Activated naive CD4-positive, alpha-beta T cell treated with anti-CD3 and anti-CD28 coated beads, Interleukin-2, amount 50 U/mL, for 24 hours (primary cell): Measurements from ENCODE around the gene HELZ.
A peak's percentile ranks its signal among the peaks of the same experiment; 100 is the strongest.
"Not testable (repeated sequence)": the region's sequence is repeated elsewhere in the genome, so short reads cannot be mapped to it uniquely, and the experiment has no call there.

Source experiments
- H3K27ac Mint-ChIP-seq: one replicate; pipeline ENCODE4 v1.8.0; 2021; ENCODE audit warnings: mild to moderate bottlenecking, mixed read lengths
- H3K27me3 Mint-ChIP-seq: one replicate; pipeline ENCODE4 v1.8.0; 2021; ENCODE audit warnings: mixed read lengths
- H3K36me3 Mint-ChIP-seq: one replicate; pipeline ENCODE4 v1.8.0; 2021; ENCODE audit warnings: mixed read lengths
- H3K4me1 Mint-ChIP-seq: one replicate; pipeline ENCODE4 v1.8.0; 2021; ENCODE audit warnings: mixed read lengths
- H3K4me3 Mint-ChIP-seq: one replicate; pipeline ENCODE4 v1.8.0; 2021; ENCODE audit warnings: mild to moderate bottlenecking, mixed read lengths
- H3K9me3 Mint-ChIP-seq: one replicate; pipeline ENCODE4 v1.8.0; 2021; ENCODE audit warnings: mixed read lengths

HELZ gene

GRCh38 chr17:67136191-67137025 is 108.6 kb downstream of the HELZ start:
- Mint-ChIP-seq H3K4me1 (peaks cover 31% of the 10 kb centered on the region), H3K27me3 (no peaks in the 10 kb centered on the region), H3K4me3 (no peak overlapping the region), H3K9me3 (no peaks in the 10 kb centered on the region), H3K36me3 (peaks cover 16% of the 10 kb centered on the region), H3K27ac (no peak overlapping the region)

DNA sequence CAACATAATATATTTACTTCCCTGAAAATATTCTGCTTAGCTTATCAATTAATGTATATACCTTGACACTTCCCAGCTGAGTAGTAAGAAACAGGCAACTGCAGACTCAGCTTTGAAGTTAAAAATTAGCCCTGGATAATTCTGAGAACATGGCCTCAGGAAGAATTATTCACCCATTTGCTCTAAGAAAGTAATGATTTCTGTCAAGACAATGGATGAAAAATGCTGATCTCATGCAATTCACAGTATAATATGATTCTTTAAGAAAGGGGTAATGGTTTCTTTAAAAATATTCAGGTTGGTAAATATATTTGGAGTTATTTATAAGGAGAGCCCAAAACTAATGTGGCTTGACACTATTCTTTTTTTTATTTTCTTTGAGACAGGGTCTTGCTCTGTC is 111.8 kb downstream of the HELZ start:
- no peak overlapping the region for H3K27ac Mint-ChIP-seq
- H3K9me3 Mint-ChIP-seq: no peaks in the 10 kb centered on the region
- H3K27me3 Mint-ChIP-seq: no peaks in the 10 kb centered on the region
- no peak overlapping the region for H3K4me3 Mint-ChIP-seq
- H3K36me3 Mint-ChIP-seq: peaks cover 15% of the 10 kb centered on the region
- H3K4me1 Mint-ChIP-seq: peaks cover 8% of the 10 kb centered on the region

DNA sequence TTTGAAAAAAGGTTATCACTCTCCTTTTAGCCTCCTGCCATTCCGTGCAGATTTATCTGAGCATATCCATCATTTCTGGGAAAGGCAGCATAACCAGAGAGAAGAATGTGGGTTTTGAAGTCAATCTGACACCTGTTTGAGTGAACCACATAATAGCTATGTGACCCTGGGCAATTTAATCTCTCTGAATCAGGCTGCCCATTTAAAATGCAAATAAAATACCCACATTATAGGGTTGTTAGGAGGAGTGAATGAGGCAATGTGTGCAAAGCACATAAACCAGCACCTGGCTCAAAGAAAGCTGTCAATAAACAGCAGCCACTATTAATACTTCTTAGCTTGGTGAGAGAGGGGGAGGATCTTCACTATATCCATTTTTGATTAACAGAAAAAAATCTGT is 112.6 kb downstream of the HELZ start:
- Mint-ChIP-seq H3K27me3 (no peaks in the 10 kb centered on the region), H3K27ac (no peak overlapping the region), H3K4me3 (no peak overlapping the region), H3K36me3 (peaks cover 14% of the 10 kb centered on the region), H3K9me3 (no peaks in the 10 kb centered on the region), H3K4me1 (peaks cover 3% of the 10 kb centered on the region)

DNA sequence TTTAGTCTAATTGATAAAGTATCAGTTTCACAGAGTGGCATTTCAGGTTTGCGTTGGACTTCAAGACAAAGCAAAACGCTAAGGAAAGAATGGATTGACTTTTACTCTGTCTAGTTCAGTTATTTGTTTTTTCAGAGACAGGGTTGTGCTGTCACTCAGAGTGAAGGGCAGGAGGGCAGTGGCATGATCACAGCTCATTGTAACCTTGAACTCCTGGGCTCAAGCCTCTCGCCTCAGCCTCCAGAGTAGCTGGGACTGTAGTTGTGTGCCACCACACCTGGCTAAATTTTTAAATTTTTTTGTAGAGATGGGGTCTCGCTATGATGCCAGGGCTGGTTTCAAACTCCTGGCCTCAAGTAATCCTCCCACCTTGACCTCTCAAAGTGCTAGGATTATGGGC is 114.2 kb downstream of the HELZ start:
- Mint-ChIP-seq H3K36me3 (peaks cover 17% of the 10 kb centered on the region), H3K27me3 (no peaks in the 10 kb centered on the region), H3K4me3 (no peak overlapping the region), H3K9me3 (no peaks in the 10 kb centered on the region), H3K4me1 (peaks cover 8% of the 10 kb centered on the region), H3K27ac (no peak overlapping the region)

- Mint-ChIP-seq H3K4me3 (no peak overlapping the region), H3K4me1 (peaks cover 13% of the 10 kb centered on the region), H3K27me3 (no peaks in the 10 kb centered on the region), H3K27ac (no peak overlapping the region), H3K36me3 (peaks cover 19% of the 10 kb centered on the region), H3K9me3 (no peaks in the 10 kb centered on the region)
These were observed 115.7 kb downstream of the HELZ start for GRCh38 chr17:67129283-67129682.

GRCh38 chr17:67128700-67129099 is 116.3 kb downstream of the HELZ start:
- Mint-ChIP-seq H3K4me1 (peaks cover 13% of the 10 kb centered on the region), H3K36me3 (peaks cover 19% of the 10 kb centered on the region), H3K9me3 (no peaks in the 10 kb centered on the region), H3K4me3 (no peak overlapping the region), H3K27me3 (no peaks in the 10 kb centered on the region), H3K27ac (no peak overlapping the region)

DNA sequence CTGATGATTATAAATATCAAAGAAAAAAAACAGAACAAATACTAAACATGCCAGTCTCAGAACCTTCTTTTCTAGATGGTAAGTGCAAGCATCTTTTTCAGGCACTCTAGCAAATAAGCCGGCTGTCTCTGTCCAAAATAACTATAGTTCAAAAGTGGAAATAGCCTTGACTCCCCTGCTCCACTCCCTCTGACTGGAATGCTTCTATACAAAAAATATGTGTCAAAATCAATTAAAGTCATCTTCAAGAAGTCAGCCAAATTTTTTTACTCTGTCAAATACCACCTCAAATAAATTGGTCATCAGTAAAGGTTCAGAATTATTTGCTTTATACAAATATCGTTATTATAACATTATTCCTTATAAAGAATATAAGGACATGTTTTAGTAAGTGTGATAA is 117.1 kb downstream of the HELZ start:
- peaks cover 13% of the 10 kb centered on the region for H3K4me1 Mint-ChIP-seq
- no peaks in the 10 kb centered on the region for H3K9me3 Mint-ChIP-seq
- no peak overlapping the region for H3K27ac Mint-ChIP-seq
- H3K36me3 Mint-ChIP-seq: peaks cover 23% of the 10 kb centered on the region
- H3K27me3 Mint-ChIP-seq: no peaks in the 10 kb centered on the region
- no peak overlapping the region for H3K4me3 Mint-ChIP-seq

DNA sequence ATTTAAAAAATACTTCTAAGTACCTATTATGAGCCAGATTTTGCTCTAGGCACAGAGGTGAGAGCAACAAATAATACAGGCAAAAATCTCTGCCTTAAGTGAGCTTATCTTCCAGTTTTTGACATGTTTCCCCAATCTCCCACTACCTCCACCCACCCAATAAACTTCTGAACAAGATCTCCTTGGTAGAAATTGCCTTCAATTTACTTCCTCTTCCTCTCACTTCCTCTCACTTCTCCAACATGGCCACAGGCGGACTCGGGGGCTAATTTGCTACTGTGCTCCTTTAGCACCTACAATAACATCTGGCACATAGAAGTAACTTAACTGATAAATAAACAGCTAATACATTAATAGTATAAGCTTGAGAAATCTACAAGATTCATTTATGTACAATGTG is 118.0 kb downstream of the HELZ start:
- no peaks in the 10 kb centered on the region for H3K9me3 Mint-ChIP-seq
- H3K4me3 Mint-ChIP-seq: no peak overlapping the region
- no peaks in the 10 kb centered on the region for H3K27me3 Mint-ChIP-seq
- H3K27ac Mint-ChIP-seq: peak overlapping the region; percentile 83
- peaks cover 13% of the 10 kb centered on the region for H3K4me1 Mint-ChIP-seq
- peaks cover 25% of the 10 kb centered on the region for H3K36me3 Mint-ChIP-seq

DNA sequence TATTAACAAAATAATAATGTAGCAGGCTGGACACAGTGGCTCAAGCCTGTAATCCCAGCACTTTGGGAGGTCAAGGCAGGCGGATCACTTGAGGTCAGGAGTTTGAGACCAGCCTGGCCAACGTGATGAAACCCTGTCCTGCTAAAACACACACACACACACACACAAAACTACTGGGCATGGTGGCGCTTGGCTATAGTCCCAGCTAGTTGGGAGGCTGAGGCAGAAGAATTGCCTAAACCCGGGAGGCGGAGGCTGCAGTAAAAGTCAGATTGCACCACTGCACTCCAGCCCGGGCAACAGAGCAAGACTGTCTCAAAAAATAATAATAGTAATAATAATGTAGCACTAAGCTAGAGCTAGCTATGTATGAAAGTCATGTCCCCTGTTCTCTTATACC is 118.5 kb downstream of the HELZ start:
- not testable (repeated sequence) for H3K9me3 Mint-ChIP-seq, H3K27ac Mint-ChIP-seq, H3K27me3 Mint-ChIP-seq, H3K4me3 Mint-ChIP-seq
- peaks cover 23% of the 10 kb centered on the region for H3K36me3 Mint-ChIP-seq
- peaks cover 13% of the 10 kb centered on the region for H3K4me1 Mint-ChIP-seq

GRCh38 chr17:67125924-67126323 is 119.1 kb downstream of the HELZ start:
- no peak overlapping the region for H3K27ac Mint-ChIP-seq

DNA sequence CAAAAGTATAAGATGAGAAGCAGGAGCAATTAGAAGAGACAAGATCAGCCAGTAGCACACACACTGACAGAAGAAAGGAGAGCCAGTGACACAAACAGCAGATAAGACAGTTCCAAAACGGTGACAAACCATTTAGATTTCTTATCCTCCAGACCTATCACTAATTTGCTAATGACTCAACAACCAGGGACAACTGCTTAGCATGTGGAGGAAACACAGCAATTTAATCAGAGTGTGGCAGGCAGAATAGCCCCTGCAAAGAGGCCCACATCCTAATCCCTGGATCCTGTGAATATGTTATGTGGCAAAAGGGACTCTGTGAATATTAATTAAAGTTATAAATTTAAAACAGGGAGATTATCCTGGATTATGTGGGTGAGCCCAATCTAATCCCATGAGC is 119.6 kb downstream of the HELZ start:
- H3K27me3 Mint-ChIP-seq: no peaks in the 10 kb centered on the region
- peaks cover 25% of the 10 kb centered on the region for H3K36me3 Mint-ChIP-seq
- peaks cover 10% of the 10 kb centered on the region for H3K4me1 Mint-ChIP-seq
- peak overlapping the region; percentile 82 for H3K27ac Mint-ChIP-seq
- no peak overlapping the region for H3K4me3 Mint-ChIP-seq
- no peaks in the 10 kb centered on the region for H3K9me3 Mint-ChIP-seq

More at GRCh38 chr17:67125924-67126323, 119.1 kb downstream of the HELZ start:
- peaks cover 10% of the 10 kb centered on the region for H3K4me1 Mint-ChIP-seq
- no peak overlapping the region for H3K4me3 Mint-ChIP-seq
- H3K36me3 Mint-ChIP-seq: peaks cover 22% of the 10 kb centered on the region
- H3K27me3 Mint-ChIP-seq: no peaks in the 10 kb centered on the region
- no peaks in the 10 kb centered on the region for H3K9me3 Mint-ChIP-seq

GRCh38 chr17:67124450-67125148 is 120.4 kb downstream of the HELZ start:
- H3K4me1 Mint-ChIP-seq: peaks cover 10% of the 10 kb centered on the region
- no peak overlapping the region for H3K27ac Mint-ChIP-seq
- H3K9me3 Mint-ChIP-seq: no peaks in the 10 kb centered on the region
- peaks cover 28% of the 10 kb centered on the region for H3K36me3 Mint-ChIP-seq
- no peak overlapping the region for H3K4me3 Mint-ChIP-seq
- H3K27me3 Mint-ChIP-seq: no peaks in the 10 kb centered on the region

DNA sequence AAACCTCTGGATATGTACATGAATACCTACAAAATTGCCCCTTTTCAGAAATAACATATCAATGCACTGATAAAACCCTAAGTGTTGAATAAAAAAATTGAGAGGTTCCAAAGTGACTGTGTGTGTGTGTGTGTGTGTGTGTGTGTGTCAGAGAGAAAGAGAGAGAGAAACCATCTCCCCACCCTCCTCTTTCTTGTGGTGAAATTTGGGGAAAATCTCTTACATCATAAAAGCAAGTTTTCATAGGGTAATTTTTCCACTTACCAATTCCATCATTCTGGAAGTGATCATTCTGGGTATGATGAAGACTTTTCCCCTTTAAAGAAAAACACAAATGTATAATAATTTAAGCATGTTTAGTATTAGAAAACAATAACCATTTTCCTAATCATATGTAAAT is 121.3 kb downstream of the HELZ start:
- Mint-ChIP-seq H3K27ac (peak overlapping the region; percentile 12), H3K9me3 (no peaks in the 10 kb centered on the region), H3K27me3 (no peaks in the 10 kb centered on the region), H3K4me3 (no peak overlapping the region), H3K4me1 (peaks cover 10% of the 10 kb centered on the region), H3K36me3 (peaks cover 30% of the 10 kb centered on the region)

- Mint-ChIP-seq H3K36me3 (peaks cover 40% of the 10 kb centered on the region), H3K27me3 (no peaks in the 10 kb centered on the region), H3K4me3 (no peak overlapping the region)
These were observed 123.6 kb downstream of the HELZ start for GRCh38 chr17:67121316-67121891.

DNA sequence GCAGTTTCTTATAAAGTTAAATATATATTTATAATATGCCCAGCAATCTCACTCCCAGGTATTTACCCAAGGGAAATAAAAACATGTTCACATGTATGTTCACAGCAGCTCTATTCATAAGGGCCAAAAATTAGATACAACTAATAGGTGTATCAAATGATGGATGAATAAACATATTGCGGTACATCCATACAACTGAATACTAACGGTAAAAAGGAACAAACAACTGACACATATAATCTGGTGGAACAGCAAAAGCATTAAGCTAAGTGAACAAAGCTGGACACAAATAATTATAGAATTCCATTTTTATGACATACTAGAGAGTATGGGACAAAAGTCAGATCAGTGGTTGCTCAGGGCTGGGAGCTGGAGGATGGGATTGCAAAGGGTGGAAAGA is 125.9 kb downstream of the HELZ start:
- Mint-ChIP-seq H3K27ac (no peak overlapping the region), H3K27me3 (no peaks in the 10 kb centered on the region), H3K4me1 (peaks cover 19% of the 10 kb centered on the region), H3K36me3 (peaks cover 51% of the 10 kb centered on the region), H3K9me3 (peaks cover 9% of the 10 kb centered on the region), H3K4me3 (no peak overlapping the region)

More at GRCh38 chr17:67121316-67121891, 123.6 kb downstream of the HELZ start:
- peaks cover 2% of the 10 kb centered on the region for H3K9me3 Mint-ChIP-seq
- peaks cover 6% of the 10 kb centered on the region for H3K4me1 Mint-ChIP-seq
- H3K27ac Mint-ChIP-seq: no peak overlapping the region

- Mint-ChIP-seq H3K4me1 (peaks cover 19% of the 10 kb centered on the region), H3K4me3 (no peak overlapping the region), H3K36me3 (peaks cover 62% of the 10 kb centered on the region), H3K9me3 (peaks cover 9% of the 10 kb centered on the region), H3K27ac (no peak overlapping the region), H3K27me3 (no peaks in the 10 kb centered on the region)
These were observed 128.9 kb downstream of the HELZ start for GRCh38 chr17:67116045-67116575.
